ENCODE data around the gene ACOD1.
"Not testable (repeated sequence)": the region's sequence is repeated elsewhere in the genome, so short reads cannot be mapped to it uniquely, and the experiment has no call there.

The ACOD1 gene

DNA sequence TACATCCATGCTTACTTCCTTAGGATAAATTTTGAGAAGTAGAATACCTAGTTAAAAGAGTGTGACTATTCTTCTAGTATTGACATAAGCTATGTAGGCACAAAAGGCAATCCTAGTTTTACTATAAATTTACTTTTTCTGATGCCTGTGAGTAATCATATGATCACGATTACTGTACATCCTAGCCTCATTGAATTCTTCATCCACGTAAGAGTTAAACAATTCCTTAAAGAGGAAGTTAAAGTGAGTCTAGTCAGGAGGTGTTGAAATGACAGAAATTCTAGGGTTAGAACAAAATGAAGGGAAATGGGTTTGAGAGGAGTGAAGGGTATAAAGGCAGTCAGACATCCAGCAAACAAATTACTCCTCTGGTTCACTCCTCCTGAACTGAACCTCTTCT is at the start of gene ACOD1:
Gene ACOD1 (plus strand): TSS at position 363 of the 400 bp plus-strand sequence. CDS start 48 bp downstream, outside the sequence.
- no peak for DNase-seq (ENCODE audit: low read depth)

DNA sequence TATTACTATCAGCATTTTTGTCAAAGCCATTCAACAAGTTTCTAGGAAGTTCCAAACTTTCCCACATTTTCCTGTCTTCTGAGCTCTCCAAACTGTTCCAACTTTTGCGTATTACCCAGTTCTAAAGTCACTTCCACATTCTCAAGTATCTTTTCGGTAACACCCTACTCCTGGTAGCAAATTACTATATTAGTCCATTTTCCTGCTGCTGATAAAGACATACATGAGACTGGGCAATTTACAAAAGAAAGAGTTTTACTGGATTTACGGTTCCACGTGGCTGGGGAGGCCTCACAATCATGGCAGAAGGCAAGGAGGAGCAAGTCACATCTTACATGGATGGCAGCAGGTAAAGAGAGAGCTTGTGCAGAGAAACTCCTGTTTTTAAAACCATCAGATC is 49.2 kb upstream of the ACOD1 start:
- DNase-seq (ENCODE audit: low read depth) = not testable (repeated sequence)

DNA sequence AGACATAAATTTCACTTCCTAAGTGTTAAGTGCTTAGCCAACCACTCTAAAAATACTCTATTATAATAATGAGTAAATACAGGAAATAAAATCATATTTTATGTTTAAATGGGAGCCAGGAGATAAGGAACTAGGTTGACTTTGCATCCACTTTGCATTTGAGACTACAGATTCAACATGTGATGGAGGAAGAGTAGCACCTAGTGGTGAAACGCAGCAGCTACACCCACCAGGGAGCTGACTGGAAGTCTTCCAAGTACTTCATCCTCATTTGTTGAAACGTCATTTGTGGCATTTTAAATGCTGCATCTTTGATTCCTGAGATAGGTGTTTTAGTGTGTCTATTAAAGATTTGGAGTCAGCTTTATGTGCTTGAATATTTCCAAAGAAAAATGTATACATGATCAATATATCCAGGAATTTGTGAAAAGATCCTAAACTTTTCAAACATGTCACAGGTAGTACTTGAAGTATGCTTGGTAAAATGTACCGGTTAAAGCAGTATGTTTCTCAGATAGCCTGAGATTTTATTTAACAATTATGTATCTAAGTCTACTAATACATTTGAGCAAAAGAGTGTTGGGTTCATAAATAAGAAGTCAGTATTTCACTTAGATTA is 44.7 kb upstream of the ACOD1 start:
- peak; percentile 74 for DNase-seq (ENCODE audit: low read depth)

DNA sequence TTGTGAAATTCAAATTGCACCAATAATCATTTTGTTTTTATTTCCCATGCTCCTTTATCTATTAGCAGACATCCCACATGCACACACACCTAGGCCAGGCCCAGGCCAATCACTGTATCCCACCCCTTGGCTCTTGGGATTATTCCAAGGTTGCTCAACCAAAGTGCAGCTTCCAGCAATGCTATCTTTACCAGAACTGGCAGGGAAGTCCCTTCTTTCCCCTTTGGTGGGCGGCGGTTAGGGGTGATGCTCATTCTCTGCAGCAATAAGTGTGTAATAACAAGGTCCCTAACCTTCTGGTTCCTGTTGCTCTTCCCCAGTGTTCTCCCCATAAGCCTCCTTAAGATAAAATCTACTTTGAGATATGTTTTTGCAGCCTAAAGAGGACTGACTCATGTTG is 43.8 kb upstream of the ACOD1 start:
- DNase-seq (ENCODE audit: low read depth) = no peak

DNA sequence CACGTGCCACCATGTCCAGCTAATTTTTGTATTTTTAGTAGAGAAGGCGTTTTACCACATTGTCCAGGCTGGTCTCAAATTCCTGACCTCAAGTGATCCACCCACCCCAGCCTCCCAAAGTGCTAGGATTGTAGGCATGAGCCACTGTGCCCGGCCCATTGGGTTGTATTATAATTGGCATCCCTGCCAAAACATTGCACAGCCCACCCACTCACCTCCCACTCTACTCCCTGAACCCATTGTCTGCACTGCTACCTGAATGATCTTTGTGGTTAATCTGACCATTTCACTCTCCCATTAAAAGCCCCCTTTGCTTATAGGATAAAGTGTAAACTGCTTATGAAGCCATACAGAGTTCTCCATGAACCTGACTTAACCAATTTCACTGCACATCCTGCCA is 35.8 kb upstream of the ACOD1 start:
- no peak for DNase-seq (ENCODE audit: low read depth)

DNA sequence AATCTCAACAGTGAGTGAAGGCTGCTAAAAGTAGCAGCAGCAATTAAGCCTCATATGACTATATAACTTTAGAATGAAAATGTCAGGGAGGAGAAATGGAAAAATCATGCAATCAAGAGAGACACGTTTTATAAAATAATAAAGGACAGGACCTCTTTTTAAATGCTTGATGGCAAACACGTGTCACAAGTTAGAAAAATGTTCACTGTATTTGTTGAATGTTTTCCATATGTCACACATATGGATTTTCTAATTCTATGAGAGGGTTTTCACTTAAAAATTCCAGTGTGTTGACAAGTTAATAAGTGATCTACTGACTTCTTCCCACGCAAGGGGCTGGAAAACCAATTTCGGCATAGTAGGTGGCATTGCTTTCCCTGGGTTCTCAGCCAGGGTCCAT is 34.4 kb upstream of the ACOD1 start:
- no peak for DNase-seq (ENCODE audit: low read depth)

GRCh38 chr13:76917095-76917494 is 31.2 kb upstream of the ACOD1 start:
- DNase-seq (ENCODE audit: low read depth) = peak; percentile 65

DNA sequence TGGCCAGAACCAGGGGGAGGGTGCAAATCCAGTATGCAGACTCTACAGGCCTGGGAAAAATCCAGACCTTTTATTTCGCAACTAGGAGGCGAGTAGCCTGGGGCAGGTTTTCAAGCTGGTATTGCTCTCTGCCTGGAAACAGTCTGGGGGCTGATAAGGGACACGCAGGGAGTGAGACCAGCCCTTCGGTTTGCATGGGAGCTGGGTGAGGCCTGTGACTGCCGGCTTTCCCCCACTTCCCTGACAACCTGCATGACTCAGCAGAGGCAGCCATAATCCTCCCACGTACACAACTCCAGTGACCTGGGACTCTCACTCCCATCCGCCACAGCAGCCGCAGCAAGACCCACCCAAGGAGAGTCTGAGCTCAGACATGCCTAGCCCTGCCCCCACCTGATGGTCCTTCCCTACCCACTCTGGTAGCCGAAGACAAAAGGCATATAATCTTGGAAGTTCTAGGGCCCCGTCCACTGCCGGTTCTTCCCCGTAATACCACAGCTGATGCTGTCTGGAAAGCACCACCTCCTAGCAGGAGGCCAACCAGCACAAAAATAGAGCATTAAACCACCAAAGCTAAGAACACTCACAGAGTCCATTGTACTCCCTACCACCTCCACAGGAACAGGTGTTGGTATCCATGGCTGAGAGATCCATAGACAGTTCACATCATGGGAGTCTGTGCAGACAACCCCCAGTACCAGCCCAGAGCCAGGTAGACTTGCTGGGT is 30.4 kb upstream of the ACOD1 start:
- peak; percentile 84 for DNase-seq (ENCODE audit: low read depth)

DNA sequence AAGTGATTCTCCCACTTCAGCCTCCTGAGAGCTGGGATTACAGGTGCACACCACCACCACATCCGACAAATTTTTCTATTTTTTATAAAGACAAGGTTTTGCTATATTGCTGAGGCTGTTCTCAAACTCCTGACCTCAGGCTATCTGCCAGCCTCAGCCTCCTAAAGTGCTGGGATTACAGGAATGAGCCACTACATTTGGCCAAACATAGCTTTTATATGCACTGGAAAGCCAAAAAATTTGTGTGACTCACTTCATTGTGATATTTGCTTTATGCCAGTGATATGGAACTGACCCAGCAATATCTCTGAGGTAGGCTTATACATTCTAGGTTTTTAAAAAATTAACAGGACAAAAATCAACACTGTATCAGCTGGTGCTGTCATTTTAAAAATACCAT is 26.8 kb upstream of the ACOD1 start:
- DNase-seq (ENCODE audit: low read depth) = peak; percentile 36

DNA sequence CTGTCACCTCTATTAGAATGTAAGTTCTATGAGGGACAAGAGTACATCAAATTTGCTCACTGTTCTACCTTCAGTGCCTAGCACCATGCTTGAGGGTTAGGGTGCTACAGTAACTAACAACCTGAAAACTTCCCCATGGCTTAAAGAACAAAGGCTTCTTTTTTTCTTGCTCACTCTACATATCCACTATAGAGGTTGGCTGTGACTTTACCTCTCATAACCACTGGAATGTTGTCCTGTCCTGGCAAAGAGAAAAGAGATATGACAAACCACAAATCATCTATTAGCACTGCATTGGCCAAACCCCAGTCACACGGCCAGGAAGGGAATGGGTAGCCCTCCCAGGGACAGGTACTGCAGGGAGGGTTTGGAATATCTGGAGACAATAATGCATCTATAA is 23.2 kb upstream of the ACOD1 start:
- DNase-seq (ENCODE audit: low read depth) = no peak

DNA sequence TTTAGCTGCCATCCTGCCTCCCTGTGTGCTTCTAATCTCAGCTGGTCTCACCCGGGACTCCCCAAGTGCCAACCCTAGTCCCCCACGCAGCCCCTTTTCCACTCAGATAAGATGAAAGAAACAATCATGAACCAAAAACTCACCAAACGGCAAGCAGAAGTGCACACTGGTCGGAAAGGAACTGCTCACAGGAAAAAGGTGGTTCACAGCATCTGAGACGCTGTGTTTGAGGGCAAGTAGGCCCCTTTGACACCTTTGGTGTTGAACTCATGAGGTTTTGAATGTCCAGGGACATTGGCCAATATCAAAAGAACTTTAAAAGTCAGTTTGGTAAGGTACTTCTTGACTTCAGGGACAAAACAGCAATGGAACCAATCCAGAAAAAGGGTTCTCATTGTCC is 20.4 kb upstream of the ACOD1 start:
- no peak for DNase-seq (ENCODE audit: low read depth)

- no peak for DNase-seq (ENCODE audit: low read depth)
Measured at GRCh38 chr13:76928456-76928855, 19.9 kb upstream of the ACOD1 start.

DNA sequence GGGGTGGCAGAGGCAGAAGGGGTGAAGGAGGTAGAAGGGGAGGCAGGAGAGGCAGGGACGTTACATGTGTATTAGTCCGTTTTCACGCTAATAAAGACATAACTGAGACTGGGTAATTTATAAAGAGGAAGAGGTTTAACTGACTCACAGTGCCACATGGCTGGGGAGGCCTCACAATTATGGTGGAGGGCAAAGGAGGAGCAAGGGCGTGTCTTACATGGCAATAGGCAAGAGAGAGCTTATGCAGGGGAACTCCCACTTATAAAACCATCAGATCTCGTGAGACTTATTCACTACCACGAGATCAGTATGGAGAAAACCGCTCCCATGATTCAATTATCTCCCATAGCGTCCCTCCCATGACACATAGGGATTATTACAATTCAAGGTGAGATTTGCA is 19.0 kb upstream of the ACOD1 start:
- DNase-seq (ENCODE audit: low read depth) = no peak

- DNase-seq (ENCODE audit: low read depth) = no peak
Measured at GRCh38 chr13:76929851-76930374, 18.4 kb upstream of the ACOD1 start.

GRCh38 chr13:76932076-76932475 is 16.2 kb upstream of the ACOD1 start:
- no peak for DNase-seq (ENCODE audit: low read depth)

GRCh38 chr13:76934671-76935070 is 13.6 kb upstream of the ACOD1 start:
- DNase-seq (ENCODE audit: low read depth) = no peak

DNA sequence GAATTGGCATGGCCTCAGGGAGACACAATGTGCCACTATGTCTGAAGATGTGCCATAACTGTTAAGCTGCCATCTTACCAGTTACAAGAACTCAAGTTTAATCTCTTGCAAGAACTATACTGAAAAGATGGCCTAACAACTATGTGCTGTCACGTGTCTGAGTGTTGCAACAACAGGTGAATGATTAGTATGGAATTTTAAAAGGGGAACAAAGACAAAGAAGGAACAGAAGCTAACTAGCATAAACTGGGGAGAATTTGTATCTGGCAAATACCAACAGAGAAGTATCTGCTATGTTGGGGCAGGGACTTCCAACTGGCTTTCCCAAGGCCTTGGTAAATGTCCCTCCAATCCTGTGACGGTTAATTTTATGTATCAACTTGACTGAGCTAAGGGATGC is 11.5 kb upstream of the ACOD1 start:
- no peak for DNase-seq (ENCODE audit: low read depth)

- DNase-seq (ENCODE audit: low read depth) = peak; percentile 97
Measured at GRCh38 chr13:76937281-76937820, 11.0 kb upstream of the ACOD1 start.

DNA sequence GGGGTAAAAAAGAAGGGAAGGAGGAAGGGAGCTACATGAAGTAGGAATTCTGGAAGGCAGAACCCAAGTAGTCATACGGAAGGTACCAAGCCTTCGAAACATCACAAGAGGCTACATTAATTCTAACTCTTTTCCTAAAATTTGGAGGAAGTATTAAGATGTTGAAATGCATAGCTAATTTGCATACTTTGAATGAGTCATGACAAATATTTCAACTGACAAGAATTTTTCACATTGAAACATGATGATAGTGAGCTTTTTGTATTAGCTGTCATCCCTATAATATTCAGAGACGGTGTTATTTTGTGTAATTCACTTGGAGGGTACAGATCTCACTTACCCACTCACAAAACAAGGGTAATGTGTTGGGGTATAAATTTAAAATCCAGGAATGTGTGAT is 9.1 kb upstream of the ACOD1 start:
- DNase-seq (ENCODE audit: low read depth) = peak; percentile 67

GRCh38 chr13:76942363-76942762 is 5.9 kb upstream of the ACOD1 start:
- DNase-seq (ENCODE audit: low read depth) = no peak

GRCh38 chr13:76943646-76944045 is 4.7 kb upstream of the ACOD1 start:
- DNase-seq (ENCODE audit: low read depth) = no peak

- DNase-seq (ENCODE audit: low read depth) = peak; percentile 66
Measured at GRCh38 chr13:76944456-76944855, 3.9 kb upstream of the ACOD1 start.

- DNase-seq (ENCODE audit: low read depth) = no peak
Measured at GRCh38 chr13:76950101-76950500, 1.8 kb downstream of the ACOD1 start.
